HG03175 (cell line): ENCODE measurements around the gene PXDN.
"Not testable (repeated sequence)": the region's sequence is repeated elsewhere in the genome, so short reads cannot be mapped to it uniquely, and the experiment has no call there.

Experiments used
- ATAC-seq: cut with Tn5 transposase; IDR thresholded peaks from one replicate; pipeline ENCODE4 v1.9.1; 2021; ENCODE audit warnings: mild to moderate bottlenecking, moderate library complexity; ENCODE audit not compliant: unreplicated experiment

PXDN gene

DNA sequence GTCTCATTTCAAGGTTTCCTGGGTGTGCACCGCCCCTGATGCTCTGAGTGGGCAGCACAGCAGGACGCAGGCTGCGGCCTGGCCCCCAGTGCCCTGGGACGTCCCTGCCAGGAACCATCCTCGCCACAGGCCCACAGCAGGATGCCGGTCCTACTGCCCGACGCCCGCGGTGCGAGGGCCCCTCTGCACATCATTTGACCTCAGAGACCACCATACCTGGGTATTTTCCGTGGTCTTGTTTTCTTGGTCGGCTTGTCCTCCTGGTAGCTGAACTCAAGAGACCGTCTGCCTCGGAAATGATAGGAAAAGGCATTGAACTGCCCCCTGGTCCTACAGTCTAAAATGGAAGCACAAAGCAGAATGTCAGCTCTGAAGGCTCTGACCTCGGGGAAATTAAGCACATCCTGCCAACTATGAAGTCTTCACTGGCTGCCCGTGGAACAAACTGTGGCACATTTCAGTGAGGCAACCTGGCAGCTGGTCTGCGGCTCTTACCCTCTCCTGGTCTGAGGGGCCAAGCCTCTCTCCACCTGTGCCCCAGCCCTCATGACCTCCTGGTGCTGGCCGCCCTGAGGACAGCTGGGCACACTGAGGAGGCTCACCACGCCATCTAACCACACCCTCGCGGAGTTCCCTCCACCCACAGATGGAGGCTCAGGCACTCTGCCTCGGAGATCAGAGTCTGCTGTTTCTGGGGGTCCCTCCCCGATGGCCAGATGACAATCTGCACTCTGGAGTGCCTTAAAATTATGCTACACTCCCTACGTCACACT lies 105.0 kb downstream of the PXDN start:
- no peak for ATAC-seq

DNA sequence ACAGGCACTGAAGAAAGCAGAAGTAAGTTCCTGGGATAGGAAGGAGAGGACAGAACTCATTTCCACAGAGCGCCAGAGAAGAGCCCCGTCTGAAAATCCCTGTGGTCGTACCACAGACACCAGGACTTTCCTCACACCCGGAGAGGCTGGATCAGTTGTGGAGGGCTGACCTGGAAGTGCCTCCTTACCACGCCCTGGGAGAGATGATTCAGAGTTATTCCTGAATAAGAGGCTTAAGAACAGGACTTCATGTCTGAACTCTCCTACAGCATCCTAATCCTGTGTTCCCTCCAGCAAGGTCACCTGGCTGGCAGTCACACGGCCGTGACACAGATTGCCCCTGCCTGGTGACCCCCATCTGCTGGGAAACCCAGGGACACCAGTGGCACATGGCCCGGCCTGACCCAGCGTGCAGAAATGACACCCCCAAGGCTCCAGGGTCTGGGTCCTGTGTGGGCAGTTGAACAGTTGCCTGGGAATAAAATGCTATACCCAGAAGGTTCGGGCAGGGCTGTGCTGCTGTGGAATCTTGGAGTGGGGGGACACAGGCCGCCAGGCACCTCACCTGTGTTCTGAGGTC lies 105.9 kb downstream of the PXDN start:
- ATAC-seq, result no peak

DNA sequence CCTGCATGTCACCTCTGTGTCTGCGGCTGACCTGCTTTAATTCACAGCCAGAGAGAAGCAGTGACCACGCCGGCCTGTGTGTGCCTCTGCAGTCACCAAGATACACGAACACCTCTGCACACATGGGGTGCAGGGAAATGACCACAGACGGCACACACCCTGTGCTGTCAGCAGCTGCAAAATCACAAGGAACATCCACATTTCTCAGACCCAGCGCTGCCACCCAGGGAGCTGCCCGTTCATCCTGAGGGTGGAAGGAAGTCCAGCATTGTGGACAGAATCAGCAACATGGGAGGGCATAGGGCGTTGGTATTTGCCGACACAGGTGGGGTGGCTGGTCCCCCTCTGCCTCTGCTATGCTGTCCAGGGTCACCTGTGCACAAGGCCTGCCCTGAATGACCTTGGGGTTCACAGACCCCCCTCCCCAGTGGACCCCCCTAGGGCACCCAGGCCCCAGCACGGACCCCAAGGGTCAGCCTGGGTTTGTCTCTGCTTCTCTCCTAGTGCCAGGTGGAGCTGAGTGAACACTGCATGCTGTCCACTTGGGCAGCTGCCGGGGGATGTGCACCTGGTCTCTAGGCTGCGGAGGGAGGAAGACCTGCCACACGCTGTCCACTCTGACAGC lies 107.4 kb downstream of the PXDN start:
- no peak for ATAC-seq

DNA sequence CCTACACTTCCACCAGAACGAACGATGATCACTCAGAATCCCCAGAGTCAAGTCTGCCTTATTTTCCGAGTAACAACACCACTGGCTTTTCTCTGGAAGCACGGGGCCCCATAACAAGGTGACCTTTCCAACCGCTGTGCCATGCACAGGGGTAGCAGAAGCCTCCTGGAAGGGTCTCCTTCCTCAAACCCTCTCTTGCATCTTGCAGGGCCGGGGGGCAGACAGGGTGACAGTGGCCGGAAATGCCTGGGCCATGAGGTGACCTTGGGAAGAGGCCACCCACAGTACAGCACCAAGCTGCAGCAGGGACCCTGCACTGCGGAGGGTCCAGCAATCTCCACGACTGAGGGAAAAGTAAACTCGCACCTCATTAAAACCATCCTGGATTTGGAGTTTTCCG lies 108.5 kb downstream of the PXDN start:
- no peak for ATAC-seq

- ATAC-seq, result no peak
These were observed 109.5 kb downstream of the PXDN start for GRCh38 chr2:1634681-1635341.

DNA sequence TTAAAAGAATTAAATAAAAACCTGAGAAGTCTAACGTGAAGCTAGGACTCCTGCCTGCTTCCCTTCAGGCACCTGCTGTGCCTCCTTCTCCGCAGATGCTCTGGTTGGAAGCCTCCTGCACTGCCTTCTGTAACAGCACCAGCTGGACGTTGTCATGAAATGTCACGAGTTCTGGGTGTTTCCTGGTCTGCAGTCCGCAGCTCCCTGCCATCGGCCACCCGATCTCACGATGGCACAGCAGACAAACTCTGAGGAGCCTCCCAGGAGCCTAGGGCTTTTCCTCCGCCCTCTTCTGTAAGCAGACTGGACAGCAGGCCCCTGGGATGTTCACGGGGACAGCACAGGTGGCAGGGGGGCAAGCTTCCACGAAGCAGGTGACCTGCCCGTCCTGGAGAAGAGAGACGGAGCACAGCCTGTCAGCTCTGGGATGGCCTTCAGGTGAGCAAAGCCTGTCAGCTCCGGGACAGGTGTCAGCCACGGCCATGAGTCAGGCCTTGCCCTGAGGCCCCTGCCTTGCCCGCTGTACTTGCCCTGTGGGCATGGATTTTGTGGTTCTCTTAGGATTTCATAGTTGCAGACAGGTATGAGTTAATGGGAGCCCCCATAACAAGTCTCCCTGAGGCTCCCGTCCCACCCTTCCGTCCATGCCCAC lies 110.3 kb downstream of the PXDN start:
- ATAC-seq, result no peak

DNA sequence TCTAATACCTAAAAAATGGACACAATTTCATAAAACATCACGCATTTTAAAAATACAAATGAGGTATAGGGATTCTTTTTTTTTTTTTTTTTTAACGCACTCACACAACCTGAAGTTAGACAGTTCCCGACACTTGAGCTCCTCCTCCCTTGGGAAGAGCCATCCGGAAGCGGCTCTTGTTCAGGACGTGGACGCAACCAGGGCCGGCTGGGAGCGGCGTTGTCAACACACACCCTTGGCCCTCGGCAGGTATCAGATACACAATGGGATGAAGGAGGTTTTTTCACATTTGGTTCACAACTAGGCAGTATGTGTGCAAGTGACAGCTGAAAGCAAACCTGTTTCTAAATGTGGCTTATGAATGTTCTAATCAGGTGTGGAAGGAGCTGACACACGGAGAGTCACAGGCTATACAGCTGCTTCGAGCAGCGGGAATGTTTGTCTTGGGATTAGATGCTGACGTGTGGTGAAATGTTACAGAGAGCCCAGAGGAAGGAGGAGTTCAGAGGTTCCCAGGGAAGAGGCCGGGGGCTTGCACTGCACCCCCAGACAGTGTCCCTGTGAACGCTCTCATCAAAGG lies 111.1 kb downstream of the PXDN start:
- no peak for ATAC-seq

GRCh38 chr2:1632510-1632909 lies 111.8 kb downstream of the PXDN start:
- ATAC-seq, result no peak

DNA sequence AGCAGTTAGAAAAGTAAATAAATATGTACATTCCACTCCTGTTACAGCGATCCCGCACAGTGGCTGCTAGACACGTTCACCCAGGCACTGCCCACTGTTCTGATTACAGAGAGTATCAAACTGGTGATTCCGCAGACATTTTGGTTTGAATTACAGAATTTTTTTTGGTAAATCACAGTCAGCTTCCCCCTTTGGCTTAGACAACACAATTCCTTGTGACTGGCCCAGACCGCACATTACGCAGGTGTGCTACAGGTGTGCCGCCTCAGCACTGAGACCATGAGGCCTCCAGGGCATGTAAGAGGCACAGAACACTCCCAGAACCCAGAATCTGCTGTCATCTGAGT lies 112.3 kb downstream of the PXDN start:
- no peak for ATAC-seq

DNA sequence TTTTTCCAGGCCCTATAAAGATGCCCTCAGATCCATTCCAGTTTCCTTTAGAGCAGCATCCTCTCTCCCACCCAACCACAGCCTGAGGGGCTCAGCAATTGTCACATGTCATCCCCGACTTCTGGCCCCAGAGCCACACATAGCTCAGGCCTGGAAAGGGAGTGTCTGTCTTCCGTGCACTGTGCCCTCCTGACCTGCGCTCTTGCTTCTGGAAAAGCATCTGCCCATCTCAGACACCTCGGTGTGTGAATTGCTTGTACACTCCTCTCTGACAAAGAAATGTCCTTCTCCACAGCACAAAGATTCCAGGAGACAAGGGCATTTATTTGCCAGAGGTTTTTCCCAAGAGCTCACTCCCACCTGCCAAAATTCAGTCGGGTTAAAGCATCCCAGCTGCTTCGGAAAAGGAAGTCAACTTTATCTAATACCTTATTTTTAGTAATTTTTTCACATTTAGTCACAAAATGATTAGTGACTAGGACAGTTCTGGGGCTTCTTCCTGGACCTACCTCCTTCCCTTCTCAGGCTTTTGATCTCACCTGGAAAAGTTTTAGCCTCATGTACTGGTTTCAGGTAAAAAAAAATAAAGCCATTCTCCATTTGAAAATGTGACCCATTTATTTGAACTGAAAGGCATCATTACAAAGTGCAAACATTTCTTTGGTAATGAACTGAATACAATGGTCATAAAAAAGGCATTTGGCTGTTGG lies 112.9 kb downstream of the PXDN start:
- no peak for ATAC-seq

DNA sequence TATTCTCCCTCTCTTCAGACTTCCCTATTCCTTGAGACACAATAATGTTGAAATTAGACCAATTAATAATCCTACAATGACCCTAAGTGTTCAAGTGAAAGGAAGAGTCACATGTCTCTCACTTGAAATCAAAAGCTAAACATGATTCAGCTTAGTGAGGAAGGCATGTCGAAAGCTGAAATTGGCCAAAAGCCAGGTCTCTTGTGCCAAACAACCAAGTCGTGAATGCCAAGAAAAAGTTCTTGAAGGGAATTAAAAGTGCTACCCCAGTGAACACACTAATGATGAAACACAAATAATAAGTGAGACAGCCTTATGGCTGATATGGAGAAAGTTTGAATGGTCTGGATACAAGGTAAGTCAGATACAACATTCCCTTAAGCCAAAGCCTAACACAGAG lies 115.4 kb downstream of the PXDN start:
- ATAC-seq, result no peak

GRCh38 chr2:1627628-1628381 lies 116.5 kb downstream of the PXDN start:
- ATAC-seq, result no peak

GRCh38 chr2:1626271-1626681 lies 118.0 kb downstream of the PXDN start:
- no peak for ATAC-seq

GRCh38 chr2:1625281-1626001 lies 118.9 kb downstream of the PXDN start:
- ATAC-seq, result no peak

GRCh38 chr2:1623906-1624445 lies 120.3 kb downstream of the PXDN start:
- no peak for ATAC-seq

DNA sequence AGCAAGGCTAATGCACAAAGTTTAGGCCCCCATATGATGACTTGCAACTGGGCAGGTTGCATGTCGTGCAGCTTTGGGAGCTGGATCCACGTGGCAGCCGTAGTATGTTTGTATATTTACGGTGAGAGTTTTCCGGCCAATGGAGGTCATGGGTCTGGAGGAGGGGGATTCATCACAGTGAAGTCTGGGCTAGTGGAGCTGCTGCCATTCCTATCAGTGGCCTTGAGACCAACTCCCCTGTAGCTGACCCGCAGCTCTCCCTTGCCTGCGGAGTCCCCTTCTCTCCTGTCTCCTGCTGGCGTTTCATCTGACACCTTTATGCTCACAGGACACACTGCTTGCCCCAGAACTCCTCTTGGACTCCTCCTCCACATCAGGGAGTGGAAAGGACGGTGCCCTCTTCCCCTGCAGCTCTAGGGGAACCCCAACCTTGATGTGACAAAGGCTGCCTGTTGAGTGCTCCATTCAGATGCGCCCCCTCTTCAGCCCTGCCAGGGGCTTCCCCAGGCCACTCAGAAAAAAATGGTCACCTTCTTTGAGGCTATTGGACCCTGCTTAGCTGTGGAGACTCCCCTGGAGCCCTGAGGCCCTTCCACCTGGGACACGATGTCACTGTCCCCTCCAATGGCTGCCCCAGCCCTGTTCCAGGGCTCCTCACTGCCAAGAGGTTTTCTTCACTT lies 121.7 kb downstream of the PXDN start:
- ATAC-seq, result no peak

DNA sequence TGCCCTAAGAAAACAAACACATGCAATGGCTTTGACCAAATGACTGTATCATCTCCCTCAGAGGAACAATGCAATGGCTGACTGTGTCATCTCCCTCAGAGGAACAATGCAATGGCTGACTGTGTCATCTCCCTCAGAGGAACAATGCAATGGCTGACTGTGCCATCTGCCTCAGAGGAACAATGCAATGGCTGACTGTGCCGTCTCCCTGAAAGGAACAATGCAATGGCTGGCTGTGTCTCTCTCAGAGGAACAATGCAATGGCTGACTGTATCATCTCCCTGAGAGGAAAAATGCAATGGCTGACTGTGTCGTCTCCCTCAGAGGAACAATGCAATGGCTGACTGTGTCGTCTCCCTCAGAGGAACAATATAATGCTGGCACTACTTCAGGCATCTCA lies 122.3 kb downstream of the PXDN start:
- not testable (repeated sequence) for ATAC-seq

DNA sequence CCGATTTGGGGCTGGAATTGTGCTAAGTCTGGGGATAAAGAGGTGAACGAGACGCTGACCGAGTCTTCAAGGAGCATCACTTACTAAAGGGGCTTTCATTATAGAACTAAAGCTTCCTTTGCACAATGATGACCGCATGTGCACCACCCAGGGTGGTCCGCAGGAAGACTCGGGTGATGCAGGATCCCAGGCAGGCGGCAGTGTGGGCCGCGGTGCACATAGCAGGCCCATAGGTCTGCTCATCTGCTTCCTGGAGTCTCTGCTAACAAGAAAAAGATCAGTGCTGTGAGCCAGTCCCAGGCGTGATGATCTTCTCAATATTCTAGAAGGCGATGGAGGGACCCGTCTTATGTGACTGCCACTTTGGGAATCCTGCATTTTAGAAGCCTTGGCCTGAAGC lies 122.8 kb downstream of the PXDN start:
- ATAC-seq, result no peak
